Gastrocnemius medialis (tissue), 4 donors: ENCODE data around the gene SUSD4. TPM values are rescaled to one million over a fixed set of nuclear protein-coding genes. Genes with fewer than 3 reads are reported as not detected.

Experiments
- ATAC-seq, 2 donors: fragments of 150-250 bp; one replicate each; pipeline ENCODE4 v1.9.1; 2016
- DNase-seq, 2 donors: peaks; one replicate each; pipeline ENCODE4 v3.0.0-alpha.2; 2019
- H3K27ac ChIP-seq, 4 donors: fragments of 200-600 bp; sonication (generic); 1 replicate in 1 of 4; 2 replicates in 3 of 4; pipeline ENCODE4 v1.5.1; 2016 to 2018; ENCODE audit warnings: mild to moderate bottlenecking in 2 of 4, moderate library complexity in 1 of 4
- H3K27me3 ChIP-seq, 3 donors: fragments of 200-600 bp; sonication (generic) in 2 of 3; 1 replicate in 1 of 3; 2 replicates in 2 of 3; pipeline versions ENCODE4 v1.5.1 to v1.6.0; 2016 to 2019; ENCODE audit warnings: mild to moderate bottlenecking in 1 of 3, moderate library complexity in 1 of 3
- H3K36me3 ChIP-seq, 2 donors: fragments of 200-600 bp; sonication (generic) in 1 of 2; one replicate each; pipeline ENCODE4 v1.5.1; 2017 to 2018
- H3K4me1 ChIP-seq, 2 donors: fragments of 200-600 bp; sonication (generic) in 1 of 2; one replicate each; pipeline ENCODE4 v1.5.1; 2016 to 2017; ENCODE audit warnings: mild to moderate bottlenecking in 2 of 2
- H3K4me3 ChIP-seq, 4 donors: fragments of 200-600 bp; sonication (generic) in 3 of 4; 1 replicate in 1 of 4; 2 replicates in 3 of 4; pipeline ENCODE4 v1.5.1; 2016 to 2019; ENCODE audit warnings: mild to moderate bottlenecking in 2 of 4
- H3K9me3 ChIP-seq, 3 donors: fragments of 200-600 bp; sonication (generic) in 2 of 3; 1 replicate in 1 of 3; 2 replicates in 2 of 3; pipeline ENCODE4 v1.5.1; 2016 to 2019
- CTCF ChIP-seq, 5 experiments: fragments of 450-650 bp in 3 of 5; fragments of 200-600 bp in 2 of 5; sonication (generic) in 2 of 5; IDR thresholded peaks in 4 of 5; conservative IDR thresholded peaks in 1 of 5; 1 replicate in 4 of 5; 2 replicates in 1 of 5; pipeline ENCODE4 v1.5.1; 2016 to 2019; ENCODE audit warnings: antibody characterized with exemption in 5 of 5, mild to moderate bottlenecking in 3 of 5, moderate library complexity in 3 of 5
- POLR2A ChIP-seq, 2 donors: fragments of 450-650 bp; IDR thresholded peaks; one replicate each; pipeline ENCODE4 v1.6.1; 2017; ENCODE audit warnings: antibody characterized with exemption in 2 of 2, mild to moderate bottlenecking in 2 of 2, moderate library complexity in 2 of 2
- in situ Hi-C, 4 donors: fragments of 200-750 bp; cut with MboI; loops; one replicate each; pipeline versions ENCODE4 v1.15.0 to v1.8.0; 2017; ENCODE audit warnings: low sequenced_read_pairs in 4 of 4
- intact Hi-C: fragments of 100-400 bp; cut with DNase I; formaldehyde crosslinking; loops from one replicate; pipeline ENCODE4 v1.15.1; 2023; ENCODE audit warnings: low total_unique reads
- total RNA-seq, 4 donors: library from RNA; depleted of rRNA; stranded (reverse); fragments of >200 nt; gene quantifications; one replicate each; pipeline versions ENCODE4 v1.1.0 to v1.2.3, GENCODE V29; 2016

The SUSD4 gene
- total RNA-seq, 4 donors from 2014 or later, result 1.2 to 4.0 (median 3.3) TPM; not detected in 1

GRCh38 chr1:223228201-223228600 lies 135.8 kb downstream of the SUSD4 start:
- H3K27me3 ChIP-seq, result no peaks in the 10 kb centered on the region
- intact Hi-C loops (no loop called here), in situ Hi-C loops (no loop called here)
- H3K4me1 ChIP-seq, result no peaks in the 10 kb centered on the region
- no peak overlapping the region for H3K27ac ChIP-seq
- H3K4me3 ChIP-seq, result no peak overlapping the region
- DNase-seq (no peak), ATAC-seq (no peak)
- TF ChIP-seq CTCF (IDR thresholded peaks at IDR 0.05 in 4 of 5, conservative IDR thresholded peaks at IDR 0.05 in 1 of 5) (no peak), POLR2A (IDR thresholded peaks at IDR 0.05) (no peak)
- H3K9me3 ChIP-seq, result no peaks in the 10 kb centered on the region
- no peaks in the 10 kb centered on the region for H3K36me3 ChIP-seq

- Histone ChIP-seq H3K27ac (no peak overlapping the region), H3K27me3 (no peaks in the 10 kb centered on the region), H3K36me3 (no peaks in the 10 kb centered on the region), H3K4me3 (no peak overlapping the region), H3K9me3 (no peaks in the 10 kb centered on the region), H3K4me1 (no peaks in the 10 kb centered on the region)
- TF ChIP-seq POLR2A (IDR thresholded peaks at IDR 0.05), result no peak
- no peak for TF ChIP-seq CTCF (IDR thresholded peaks at IDR 0.05 in 4 of 5, conservative IDR thresholded peaks at IDR 0.05 in 1 of 5)
- intact Hi-C loops, result no loop called here
- in situ Hi-C loops, result no loop called here
- ATAC-seq (no peak), DNase-seq (no peak)
These were observed 136.3 kb downstream of the SUSD4 start for GRCh38 chr1:223227486-223228196.

- Histone ChIP-seq H3K4me3 (no peak overlapping the region), H3K9me3 (no peaks in the 10 kb centered on the region), H3K27ac (no peak overlapping the region), H3K27me3 (no peaks in the 10 kb centered on the region), H3K4me1 (no peaks in the 10 kb centered on the region), H3K36me3 (no peaks in the 10 kb centered on the region)
- intact Hi-C loops, result no loop called here
- TF ChIP-seq CTCF (IDR thresholded peaks at IDR 0.05 in 4 of 5, conservative IDR thresholded peaks at IDR 0.05 in 1 of 5) (no peak), POLR2A (IDR thresholded peaks at IDR 0.05) (no peak)
- DNase-seq (no peak), ATAC-seq (no peak)
- in situ Hi-C loops, result no loop called here
These were observed 136.9 kb downstream of the SUSD4 start for GRCh38 chr1:223227031-223227430.

- in situ Hi-C loops (no loop called here), intact Hi-C loops (no loop called here)
- DNase-seq, result no peak
- no peak for TF ChIP-seq POLR2A (IDR thresholded peaks at IDR 0.05)
- no peak for TF ChIP-seq CTCF (IDR thresholded peaks at IDR 0.05 in 4 of 5, conservative IDR thresholded peaks at IDR 0.05 in 1 of 5)
- Histone ChIP-seq H3K4me1 (no peaks in the 10 kb centered on the region), H3K27ac (no peak overlapping the region), H3K27me3 (no peaks in the 10 kb centered on the region), H3K4me3 (no peak overlapping the region), H3K9me3 (no peaks in the 10 kb centered on the region), H3K36me3 (no peaks in the 10 kb centered on the region)
- ATAC-seq, result no peak
These were observed 137.7 kb downstream of the SUSD4 start for GRCh38 chr1:223226271-223226670.

GRCh38 chr1:223225481-223225880 lies 138.5 kb downstream of the SUSD4 start:
- TF ChIP-seq CTCF (IDR thresholded peaks at IDR 0.05 in 4 of 5, conservative IDR thresholded peaks at IDR 0.05 in 1 of 5) (no peak), POLR2A (IDR thresholded peaks at IDR 0.05) (no peak)
- Histone ChIP-seq H3K27me3 (no peaks in the 10 kb centered on the region), H3K27ac (no peak overlapping the region), H3K4me1 (no peaks in the 10 kb centered on the region), H3K4me3 (no peak overlapping the region), H3K9me3 (no peaks in the 10 kb centered on the region), H3K36me3 (no peaks in the 10 kb centered on the region)
- DNase-seq (no peak), ATAC-seq (no peak)
- in situ Hi-C loops (no loop called here), intact Hi-C loops (no loop called here)
